Stimulated activated CD4-positive, alpha-beta T cell treated with anti-CD3 and anti-CD28 coated beads, Interleukin-1b, Interleukin-23, amount 100 ng/mL, for 4 hours (primary cell): Measurements from ENCODE around the gene GHR.
A peak's percentile ranks its signal among the peaks of the same experiment; 100 is the strongest.
"Not testable (repeated sequence)": the region's sequence is repeated elsewhere in the genome, so short reads cannot be mapped to it uniquely, and the experiment has no call there.

Experiments
- DNase-seq, 2 donors: peaks; one replicate each; pipeline ENCODE4 v3.0.0-alpha.2; 2020; ENCODE audit warnings: low read depth in 2 of 2

GHR gene

DNA sequence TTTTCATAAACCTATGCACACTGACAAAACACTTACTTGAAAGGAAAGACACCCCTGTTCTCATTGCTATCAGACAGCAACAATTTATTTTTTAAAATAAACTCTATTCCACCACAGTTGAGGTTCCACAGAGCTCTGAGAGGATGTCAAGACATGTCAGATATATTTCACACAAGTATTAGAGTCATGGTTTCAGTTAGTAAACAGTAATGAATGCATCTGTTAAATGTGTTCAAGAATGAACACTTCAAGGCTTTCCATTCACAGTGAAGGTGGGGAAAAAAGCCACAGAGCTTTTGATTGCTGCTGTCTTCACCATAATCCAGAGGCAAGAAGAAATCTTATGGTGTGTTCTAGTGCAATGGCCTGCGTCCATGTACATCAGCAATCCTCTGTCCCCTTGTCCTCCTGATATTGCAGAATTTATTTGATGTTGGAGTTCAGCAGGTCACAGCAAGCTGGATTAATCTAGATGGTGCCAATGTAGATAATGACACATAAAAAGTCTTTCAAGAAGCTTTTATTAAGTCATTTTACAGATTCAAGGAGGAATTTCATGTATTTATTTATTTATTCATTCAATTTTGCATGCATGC lies 146.8 kb downstream of the GHR start:
- no peak for DNase-seq

DNA sequence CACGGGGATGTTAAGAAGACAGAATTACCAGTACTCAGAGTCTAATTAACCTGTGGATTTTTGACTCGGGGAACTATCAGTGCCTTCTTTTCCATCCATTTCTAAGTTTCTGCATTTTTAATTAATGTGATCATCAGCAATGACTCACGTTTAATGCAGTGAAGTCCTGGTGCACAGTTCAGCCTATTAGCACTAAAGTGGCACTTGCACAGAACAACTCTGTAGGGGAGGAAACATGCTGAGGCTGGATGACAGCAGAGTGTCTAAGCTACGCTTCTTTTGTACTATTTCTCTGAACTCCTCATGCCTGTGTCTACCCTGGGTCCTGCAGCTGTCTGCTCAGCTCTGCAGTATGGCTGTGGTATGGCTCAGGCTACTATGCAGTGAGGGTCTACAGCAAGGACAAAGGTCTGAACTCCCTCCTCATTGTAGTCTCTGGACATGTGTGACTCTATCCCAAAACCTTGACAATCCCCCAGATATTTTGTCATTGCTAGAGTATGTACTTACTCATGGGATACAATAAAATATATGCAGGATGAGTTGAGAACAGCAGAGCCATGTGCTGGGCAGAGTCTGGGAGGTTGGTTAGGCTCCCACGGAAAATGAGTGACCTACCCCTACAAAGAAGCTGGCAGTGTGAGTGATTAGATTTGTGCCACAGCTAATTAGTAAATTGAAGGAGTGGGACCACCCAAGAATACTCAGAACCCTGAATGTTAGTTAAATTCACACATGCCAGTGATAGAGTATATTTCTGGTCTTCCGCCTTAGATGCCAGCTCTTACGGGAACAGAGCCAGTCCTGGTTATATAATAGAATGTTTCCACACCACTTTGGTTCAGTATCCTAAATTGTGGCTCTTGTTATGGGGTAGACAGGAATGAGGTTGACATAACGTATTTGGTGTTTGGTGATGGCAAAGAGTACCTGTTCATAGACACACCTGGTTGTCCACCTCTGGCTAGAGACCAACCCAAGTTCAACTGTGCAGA lies 148.0 kb downstream of the GHR start:
- no peak for DNase-seq

DNA sequence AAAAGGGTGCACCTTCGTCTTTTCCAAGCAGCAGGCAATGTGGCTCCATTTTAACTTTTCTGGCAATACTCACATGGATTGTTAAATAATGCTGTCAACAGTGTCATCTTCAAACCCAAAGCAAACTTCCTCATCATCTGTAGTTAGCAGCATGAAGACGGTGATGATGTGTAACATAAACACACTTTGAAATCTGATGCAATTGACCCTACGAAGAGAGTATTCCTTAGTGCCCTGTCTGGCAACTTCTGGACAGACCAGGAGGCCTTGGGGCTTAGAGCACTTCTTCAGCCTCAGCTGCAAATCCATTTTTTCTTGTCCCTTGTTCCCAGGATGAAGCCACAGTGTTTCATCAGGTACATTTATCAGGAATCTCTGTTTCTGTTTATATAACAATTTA lies 149.1 kb downstream of the GHR start:
- no peak for DNase-seq

DNA sequence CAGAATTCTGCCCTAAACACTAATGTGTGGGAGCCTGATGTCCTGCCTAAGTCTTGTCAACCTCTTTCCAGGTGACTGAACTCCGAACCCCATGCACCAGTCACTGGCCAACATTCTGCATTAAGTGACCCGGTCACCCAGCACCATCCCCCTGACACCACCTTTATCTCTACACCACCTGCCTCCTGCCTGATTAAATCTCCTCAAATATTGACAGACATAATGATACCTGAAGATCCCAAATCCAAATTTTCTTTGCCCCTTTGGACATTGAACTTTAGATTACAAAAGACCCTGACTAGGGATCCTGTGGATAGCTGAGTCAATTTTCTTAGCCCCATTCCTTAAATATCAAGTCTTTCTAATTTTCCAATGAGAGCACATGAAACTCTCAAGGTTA lies 150.1 kb downstream of the GHR start:
- no peak for DNase-seq

DNA sequence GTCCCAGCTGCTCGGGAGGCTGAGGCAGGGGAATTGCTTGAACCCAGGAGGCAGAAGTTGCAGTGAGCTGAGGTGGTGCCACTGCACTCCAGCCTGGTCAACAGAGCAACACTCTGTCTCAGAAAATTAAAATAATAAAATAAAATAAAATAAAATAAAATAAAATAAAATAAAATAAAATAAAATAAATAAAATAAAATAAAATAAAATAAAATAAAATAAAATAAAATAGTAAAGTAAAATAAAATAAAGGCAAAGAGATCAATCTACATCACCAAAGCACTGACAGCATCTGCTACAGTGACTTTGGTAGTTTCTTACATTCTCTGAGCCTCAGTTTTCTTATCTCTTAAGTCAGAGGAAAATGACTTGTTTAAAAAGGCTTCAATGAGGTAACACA lies 152.7 kb downstream of the GHR start:
- not testable (repeated sequence) for DNase-seq

DNA sequence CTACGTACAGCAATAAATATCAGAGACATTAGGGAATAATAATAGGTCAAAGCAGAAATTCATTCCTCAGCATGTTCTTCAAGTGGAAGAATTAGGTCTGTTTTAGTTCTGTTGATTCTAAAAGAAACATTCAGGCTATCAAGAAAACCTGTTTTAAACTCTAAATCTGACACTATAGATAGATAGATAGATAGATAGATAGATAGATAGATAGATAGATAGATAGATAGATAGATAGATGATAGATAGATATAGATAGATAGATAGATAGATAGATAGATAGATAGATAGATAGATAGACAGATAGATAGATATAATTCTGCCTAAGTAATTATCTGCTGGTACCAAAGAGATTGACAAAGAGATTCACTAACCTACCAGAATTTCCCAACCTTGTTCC lies 155.7 kb downstream of the GHR start:
- DNase-seq = not testable (repeated sequence)

DNA sequence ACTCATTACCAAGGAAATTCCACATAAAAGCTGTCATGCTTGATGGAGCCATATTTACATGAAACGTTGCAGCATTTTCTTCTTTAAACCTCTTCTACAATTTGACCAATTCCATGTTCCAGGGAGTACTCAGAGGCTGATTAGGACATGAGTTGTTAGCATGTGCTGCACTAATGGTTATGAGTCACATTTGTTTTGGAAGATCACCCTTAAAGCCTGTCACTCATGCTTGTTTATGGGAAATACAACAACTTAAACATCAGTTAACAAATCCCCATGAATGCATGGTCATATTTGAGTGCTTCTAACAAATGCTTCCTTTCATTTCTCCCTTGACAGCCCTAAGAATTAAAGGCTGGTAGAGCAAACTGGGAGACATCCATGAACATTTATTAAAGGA lies 156.1 kb downstream of the GHR start:
- no peak for DNase-seq

DNA sequence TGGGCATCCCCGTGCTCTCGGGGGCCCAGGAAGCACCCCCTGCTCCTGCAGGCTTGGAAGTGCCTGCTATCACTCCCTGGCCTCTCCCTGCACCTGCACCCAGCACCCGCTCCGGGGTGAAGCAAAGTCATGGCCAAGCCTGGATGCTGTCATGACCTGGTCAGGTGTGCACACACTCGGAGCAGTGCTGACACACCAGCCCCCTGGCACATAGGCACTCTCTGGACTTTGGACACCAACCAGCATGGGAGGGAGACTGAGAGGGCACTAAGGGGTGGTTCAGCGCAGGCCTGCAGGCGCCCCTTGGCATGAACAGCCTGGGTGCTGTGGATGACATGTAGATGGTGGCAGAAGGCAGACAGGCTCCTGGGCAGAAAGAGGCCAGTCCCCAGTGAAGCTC lies 158.6 kb downstream of the GHR start:
- no peak for DNase-seq

DNA sequence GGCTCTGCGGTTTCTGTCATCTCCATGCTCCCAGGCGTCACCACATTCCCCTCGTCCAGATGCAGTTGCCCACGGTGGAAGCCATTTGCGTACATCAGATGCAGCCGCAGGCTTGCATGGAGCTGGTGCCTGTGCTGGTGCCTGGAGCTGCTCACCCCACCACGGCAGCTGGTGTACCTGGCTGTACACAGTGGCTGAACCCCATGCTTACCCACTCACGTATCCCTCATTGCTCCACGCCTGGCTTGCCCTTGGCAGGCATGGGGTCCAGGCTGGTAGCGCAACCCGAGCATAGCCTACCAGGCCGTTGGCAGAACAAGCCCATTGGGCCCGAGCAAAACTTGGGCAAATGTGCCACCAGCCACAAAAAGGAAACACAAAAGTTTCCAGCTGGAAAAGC lies 159.5 kb downstream of the GHR start:
- no peak for DNase-seq

DNA sequence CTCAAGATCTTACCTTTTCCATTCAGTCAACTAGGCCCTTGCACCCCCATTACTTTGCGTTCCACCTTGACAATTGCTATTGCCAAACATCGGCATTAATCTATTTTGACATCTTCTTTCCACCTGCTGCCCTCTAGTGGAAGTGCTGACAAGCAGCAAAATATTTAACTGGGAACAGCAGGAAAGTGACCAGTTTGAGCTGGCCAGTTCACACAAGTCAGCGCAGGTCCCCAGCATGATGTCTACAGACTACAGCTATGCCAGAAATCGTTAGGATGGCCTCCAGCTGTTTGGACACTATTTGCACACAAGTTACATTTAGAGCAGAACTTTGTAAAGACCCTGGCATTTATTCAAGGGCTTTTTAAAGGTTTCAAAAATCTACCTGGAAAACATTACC lies 160.1 kb downstream of the GHR start:
- DNase-seq = peak in 1 of 2 donors; percentile 5

DNA sequence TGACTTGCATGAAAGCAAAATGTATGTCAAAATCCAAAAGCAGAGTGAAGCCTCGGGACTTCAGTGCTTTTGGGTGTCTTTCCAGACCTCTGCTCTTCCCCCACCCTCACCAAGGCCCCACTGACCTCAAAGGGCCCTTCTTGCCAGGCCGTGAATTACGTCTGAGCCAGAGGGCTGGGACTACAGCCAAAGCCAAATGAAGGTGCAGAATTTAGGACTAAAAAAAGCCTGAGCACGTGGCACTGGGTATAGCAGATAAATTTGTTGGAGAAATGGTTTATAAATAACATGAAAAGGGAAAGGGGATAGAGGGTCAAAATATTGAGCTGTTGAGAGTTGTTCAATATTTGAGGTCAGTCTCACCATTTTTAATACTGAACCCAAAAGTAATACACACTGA lies 163.4 kb downstream of the GHR start:
- no peak for DNase-seq

DNA sequence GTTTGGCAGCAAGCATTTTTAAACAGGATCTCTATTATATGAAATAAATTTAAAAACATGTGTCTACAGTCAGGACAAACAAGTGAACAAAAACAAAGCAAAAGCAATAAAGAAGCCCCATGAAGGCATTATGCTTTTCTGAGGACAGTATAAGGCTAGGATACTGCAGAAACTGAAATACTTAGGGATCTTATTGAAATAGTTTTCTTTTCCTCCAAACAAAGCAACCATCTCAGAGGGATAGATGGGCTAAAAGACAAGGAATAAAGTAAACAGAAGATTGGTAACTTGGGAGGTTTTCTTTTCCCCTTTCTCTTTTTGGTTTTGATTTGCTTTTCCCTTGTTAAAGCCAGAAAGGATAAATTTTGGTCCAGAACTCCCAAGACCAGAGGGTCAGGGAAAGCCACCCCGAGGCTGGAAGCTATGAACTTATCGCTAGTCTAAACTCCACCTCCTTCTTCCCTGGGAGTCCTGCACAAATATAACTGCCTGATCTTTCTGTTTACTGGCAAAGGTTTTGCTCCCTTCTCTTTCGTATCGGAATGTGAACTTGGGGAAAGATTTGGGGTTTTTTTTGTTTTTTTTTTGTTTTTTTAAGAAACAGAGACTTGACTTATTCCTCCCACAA lies 164.0 kb downstream of the GHR start:
- no peak for DNase-seq

DNA sequence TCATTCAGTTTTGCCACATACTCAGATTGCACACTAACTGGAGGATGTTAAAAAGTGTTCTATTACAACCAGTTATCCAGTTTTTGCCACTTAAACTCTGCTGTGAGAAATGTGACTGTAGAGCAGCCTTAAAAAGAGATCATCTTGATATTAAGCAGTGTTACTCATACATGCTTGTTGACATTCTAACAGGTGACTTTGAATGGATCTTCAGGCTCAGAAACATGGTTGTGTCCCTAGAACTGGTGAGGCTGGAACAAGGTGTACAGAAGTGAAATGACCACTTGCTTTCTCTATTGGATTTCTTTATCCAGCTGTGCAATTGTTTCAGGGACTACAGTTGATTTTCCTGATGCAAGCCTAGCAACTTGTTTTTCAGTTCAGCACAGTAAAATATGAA lies 167.3 kb downstream of the GHR start:
- no peak for DNase-seq

DNA sequence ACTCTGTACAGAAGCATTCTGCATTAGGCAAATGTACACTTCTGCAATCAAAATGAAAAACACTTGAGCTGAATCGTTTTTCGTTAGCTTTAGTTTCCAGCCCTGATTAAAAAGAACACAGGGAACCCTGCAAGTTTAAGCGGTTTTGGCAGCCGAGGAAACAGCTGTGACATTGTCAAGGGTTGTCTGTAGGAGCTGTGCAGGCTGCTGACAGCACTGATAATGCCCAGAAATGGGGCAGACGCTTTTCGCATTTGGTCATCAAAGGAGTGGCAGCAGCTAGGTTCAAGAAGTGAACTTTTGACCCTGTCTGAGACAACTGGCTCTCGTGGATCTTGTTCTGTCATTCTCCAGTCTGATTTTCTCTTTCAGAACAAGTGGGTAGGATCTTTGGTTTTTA lies 167.8 kb downstream of the GHR start:
- DNase-seq = no peak

DNA sequence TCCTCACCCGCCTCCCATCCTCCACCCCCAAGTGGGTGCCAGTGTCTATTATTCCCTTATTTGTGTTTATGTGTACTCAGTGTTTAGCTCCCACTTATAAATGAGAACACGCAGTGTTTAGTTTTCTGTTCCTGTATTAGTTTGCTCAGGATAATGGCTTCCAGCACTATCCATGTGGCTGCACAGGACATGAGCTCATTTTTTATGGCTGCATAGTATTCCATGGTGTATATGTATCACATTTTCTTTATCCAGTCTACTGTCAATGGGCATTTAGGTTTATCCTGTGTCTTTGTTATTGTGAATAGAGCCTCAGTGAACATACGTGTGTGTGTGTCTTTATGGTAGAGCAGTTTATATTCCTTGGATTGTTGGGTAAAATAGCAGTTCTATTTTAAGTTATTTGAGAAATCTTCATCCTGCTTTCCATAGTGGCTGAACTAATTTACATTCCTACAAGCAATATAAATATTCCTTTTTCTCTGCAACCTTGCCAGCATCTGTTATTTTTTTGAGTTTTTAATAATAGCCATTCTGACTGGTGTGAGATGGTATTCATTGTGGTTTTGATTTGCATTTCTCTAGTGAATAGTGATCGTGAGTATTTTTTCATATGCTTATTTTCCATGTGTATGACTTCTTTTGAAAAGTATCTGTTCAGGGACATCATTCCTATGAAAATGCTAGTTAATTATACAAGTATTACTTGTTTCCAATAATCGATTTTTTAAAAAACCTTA lies 169.3 kb downstream of the GHR start:
- no peak for DNase-seq

DNA sequence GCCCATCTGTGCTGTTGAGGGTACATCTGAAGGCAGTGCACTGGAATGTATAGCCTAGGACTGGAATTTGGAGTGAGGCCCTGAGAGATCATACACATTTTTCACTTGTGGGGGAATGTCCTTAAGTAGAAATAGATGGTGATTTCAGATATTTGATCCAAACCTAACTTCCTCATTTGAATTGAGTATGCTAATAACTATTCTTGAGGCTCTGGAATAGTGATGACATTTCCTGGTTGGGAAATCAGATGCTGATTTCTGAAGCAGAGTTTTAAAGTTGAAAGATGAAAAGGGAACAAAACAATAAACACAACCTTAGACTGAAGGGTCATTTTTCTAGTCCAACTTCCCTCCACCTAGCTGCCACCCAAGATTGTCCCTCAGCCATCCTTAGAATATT lies 170.4 kb downstream of the GHR start:
- DNase-seq = no peak

DNA sequence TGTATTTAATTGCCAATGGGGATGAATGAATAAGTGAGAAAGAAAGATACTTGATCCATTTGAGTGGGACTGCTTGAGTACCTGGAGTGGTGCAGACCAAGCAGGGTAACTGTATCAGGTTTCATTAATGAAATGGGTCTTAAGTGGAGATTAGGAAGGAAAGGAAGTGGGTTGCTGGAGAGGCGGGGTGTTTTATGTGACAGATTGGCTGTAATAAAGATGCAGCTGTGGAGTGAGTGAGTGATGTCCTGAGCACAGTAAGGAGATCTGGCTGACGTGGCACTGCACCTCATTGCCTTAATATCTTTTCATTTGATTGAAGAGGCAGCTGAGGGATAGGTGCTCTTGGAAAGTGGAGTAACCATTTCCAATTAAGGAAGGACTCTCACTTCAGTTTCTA lies 172.4 kb downstream of the GHR start:
- DNase-seq = no peak

DNA sequence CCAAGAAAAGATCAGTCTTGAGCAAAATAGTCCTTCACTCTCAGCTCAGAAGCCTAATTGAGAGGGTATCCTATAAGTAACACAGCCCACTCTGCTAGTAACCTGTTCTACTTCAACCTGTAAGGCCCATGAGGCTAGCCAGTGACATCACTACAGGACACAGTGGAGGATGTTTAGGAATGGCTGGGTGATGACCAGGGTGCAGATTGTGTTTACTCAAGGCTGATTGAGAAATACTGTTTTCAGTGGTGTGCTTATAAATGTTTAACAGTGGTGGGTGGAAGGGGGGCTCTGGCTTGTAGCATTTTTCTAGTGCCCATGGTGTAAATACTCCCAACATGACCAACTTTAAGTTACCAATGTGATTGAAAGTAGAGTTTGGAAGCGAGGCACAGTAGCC lies 173.6 kb downstream of the GHR start:
- no peak for DNase-seq

DNA sequence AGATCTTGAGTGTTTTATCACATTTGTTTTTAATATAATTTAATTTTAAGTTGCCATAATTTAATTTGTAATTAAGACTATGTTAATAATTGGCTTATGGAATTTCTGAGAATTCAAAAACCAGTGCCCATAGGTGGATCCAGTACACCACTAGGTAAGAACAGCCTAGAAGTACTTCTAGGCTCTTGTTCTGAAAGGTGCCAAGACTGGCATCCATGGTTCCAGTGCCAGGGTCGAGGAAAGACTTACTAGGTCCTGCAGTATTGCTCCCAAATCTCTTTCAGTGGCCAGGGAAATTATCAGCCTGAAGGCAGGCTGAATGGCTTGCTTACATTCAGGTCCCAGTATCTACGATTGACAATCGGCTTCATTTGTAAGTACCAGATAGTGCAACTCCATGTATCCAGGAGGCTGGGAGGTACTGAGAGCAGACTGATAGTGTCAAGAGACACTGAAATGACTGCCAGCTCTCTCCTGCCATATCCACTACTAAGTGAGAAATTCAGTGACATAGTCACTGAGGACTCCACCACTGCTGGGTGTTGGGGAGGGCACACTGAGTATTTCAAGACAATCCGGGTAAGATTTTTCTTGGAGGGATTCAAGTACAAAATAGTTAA lies 174.2 kb downstream of the GHR start:
- no peak for DNase-seq

DNA sequence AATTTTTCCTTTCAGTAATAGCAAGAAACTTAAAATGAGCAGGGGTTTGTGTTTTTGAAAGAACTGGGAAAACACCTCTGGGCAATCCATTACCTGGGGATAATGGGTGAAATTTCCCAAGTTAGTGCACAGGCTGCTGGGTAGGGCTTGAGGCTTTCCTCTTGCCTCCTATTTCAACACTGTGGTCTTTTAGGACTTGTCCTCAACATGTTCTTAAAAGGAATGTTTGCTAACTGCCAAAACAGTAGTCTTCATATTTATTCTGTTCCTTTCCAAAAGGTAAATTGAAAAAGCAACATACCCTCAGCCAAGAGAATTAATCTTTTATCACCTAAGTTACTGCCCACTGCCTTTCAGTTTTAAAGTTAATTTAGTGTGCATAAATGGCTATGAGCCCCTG lies 175.1 kb downstream of the GHR start:
- DNase-seq = no peak

DNA sequence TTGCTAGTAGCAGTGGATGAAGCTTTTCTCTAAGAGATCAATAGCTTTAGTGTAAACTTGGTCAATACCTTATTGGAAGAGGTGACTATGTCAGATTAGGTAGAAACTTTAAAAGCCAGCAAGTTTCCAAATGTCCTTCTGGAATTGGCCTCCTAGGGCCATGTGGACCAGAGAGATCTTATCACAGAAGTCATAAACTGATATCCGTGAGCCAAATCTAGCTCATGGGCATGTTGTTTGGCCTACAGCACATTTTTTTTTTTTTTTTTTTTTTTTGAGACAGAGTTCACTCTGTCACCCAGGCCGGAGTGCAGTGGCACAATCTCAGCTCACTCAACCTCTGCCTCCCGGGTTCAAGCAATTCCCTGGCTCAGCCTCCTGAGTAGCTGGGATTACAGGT lies 175.9 kb downstream of the GHR start:
- DNase-seq = no peak

DNA sequence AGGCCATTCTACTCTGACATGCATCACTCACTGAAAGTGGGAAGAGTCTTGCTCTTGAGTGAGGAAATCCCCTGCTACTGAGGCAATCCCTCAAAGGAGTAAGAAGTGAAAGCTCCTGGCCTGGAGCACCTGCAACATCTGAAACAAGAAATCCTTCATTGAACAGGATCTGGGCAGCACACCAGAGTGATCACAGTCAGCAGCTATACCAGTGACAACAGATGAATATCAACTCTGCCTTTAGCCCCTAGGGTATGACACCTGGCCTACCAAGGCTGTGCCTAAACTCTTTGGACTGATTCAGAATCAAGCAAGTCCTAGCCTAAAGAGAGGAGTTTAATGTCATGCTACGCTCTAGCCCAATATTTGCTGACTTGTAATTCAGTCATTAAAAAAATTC lies 177.2 kb downstream of the GHR start:
- no peak for DNase-seq
